Panc1 (cell line): ENCODE results near the gene DRD2. TPM values are rescaled to one million over a fixed set of nuclear protein-coding genes. Genes with fewer than 3 reads are reported as not detected.

Experiments used
- ATAC-seq: fragments of 200-7000 bp; cut with Tn5 transposase; 2 replicates; pipeline ENCODE4 v1.9.1; 2020; ENCODE audit warnings: mild to moderate bottlenecking, moderate library complexity
- BruUV-seq: library from RNA; stranded (reverse); fragments of 400-500 nt; replicated peaks from 2 replicates; lab custom pipeline; 2021; lab: Mats Ljungman, UMichigan
- CTCF ChIA-PET: fragments of 300-600 bp; sonication (Branson Sonifier 250); formaldehyde crosslinking; loops from one replicate; lab custom pipeline; 2022; ENCODE audit warnings: antibody characterized with exemption; lab: Charles Lee
- POLR2A ChIA-PET: fragments of 300-600 bp; sonication (Branson Sonifier 250); formaldehyde crosslinking; loops from one replicate; lab custom pipeline; 2022; ENCODE audit warnings: antibody characterized with exemption; lab: Charles Lee
- DNase-seq: peaks from one replicate; pipeline ENCODE4 v3.0.0-alpha.2; 2010; ENCODE audit warnings: low read depth, low spot score
- H3K27ac ChIP-seq: 2 replicates; pipeline ENCODE4 v1.5.1; 2011; ENCODE audit warnings: mild to moderate bottlenecking, low read length, inconsistent platforms
- H3K27me3 ChIP-seq: fragments of 200-500 bp; sonication (Bioruptor generic); 2 replicates; pipeline ENCODE4 v1.6.0; 2014; ENCODE audit warnings: low read length, inconsistent platforms; ENCODE audit not compliant: control insufficient read depth, insufficient read depth
- H3K36me3 ChIP-seq: fragments of 200-500 bp; sonication (Bioruptor generic); 2 replicates; pipeline ENCODE4 v1.5.1; 2014; ENCODE audit warnings: inconsistent platforms, mild to moderate bottlenecking, low read length, moderate library complexity; ENCODE audit not compliant: control insufficient read depth, insufficient read depth
- H3K4me1 ChIP-seq: 2 replicates; pipeline ENCODE4 v1.5.1; 2011; ENCODE audit warnings: inconsistent platforms, mild to moderate bottlenecking, low read length, moderate library complexity; ENCODE audit not compliant: control insufficient read depth, insufficient read depth
- H3K4me3 ChIP-seq, 2 experiments: 2 replicates each; pipeline ENCODE4 v1.5.1; 2011 to 2012; ENCODE audit warnings: low read depth in 2 of 2, low read length in 2 of 2, mild to moderate bottlenecking in 2 of 2, inconsistent platforms in 1 of 2, moderate library complexity in 1 of 2
- H3K9me3 ChIP-seq: fragments of 200-500 bp; sonication (Bioruptor generic); 2 replicates; pipeline ENCODE4 v1.5.1; 2014; ENCODE audit warnings: low read depth, mild to moderate bottlenecking, inconsistent platforms, low read length, moderate library complexity; ENCODE audit not compliant: control insufficient read depth, insufficient read depth
- CTCF ChIP-seq: fragments of 450-650 bp; IDR thresholded peaks from 2 replicates; pipeline ENCODE4 v1.5.1; 2017; ENCODE audit warnings: mild to moderate bottlenecking
- POLR2AphosphoS5 ChIP-seq: IDR thresholded peaks from 2 replicates; pipeline ENCODE4 v1.6.1; 2012; ENCODE audit warnings: mild to moderate bottlenecking, low read depth, low read length, moderate library complexity
- REST ChIP-seq, 2 experiments: IDR thresholded peaks; 2 replicates each; pipeline ENCODE4 v1.6.1; 2011 to 2012; ENCODE audit warnings: low read depth in 2 of 2, control low read depth in 1 of 2, low read length in 1 of 2, mild to moderate bottlenecking in 1 of 2, moderate library complexity in 1 of 2; ENCODE audit not compliant: insufficient read depth in 1 of 2
- SIN3A ChIP-seq: IDR thresholded peaks from 2 replicates; pipeline ENCODE4 v1.6.1; 2012; ENCODE audit warnings: low read depth, mild to moderate bottlenecking, low read length, moderate library complexity, borderline replicate concordance; ENCODE audit not compliant: insufficient read depth
- TCF7L2 ChIP-seq: IDR thresholded peaks from 2 replicates; pipeline ENCODE4 v1.6.1; 2011; ENCODE audit warnings: mild to moderate bottlenecking, low read depth, low read length, inconsistent platforms
- in situ Hi-C: cut with HindIII; loops from 2 replicates; pipeline ENCODE4 v1.10.0; 2016; ENCODE audit warnings: low sequenced_read_pairs, low pct_unique_long_range_greater_than_20kb
- intact Hi-C: fragments of 100-400 bp; cut with micrococcal nuclease; formaldehyde crosslinking; loops from one replicate; pipeline ENCODE4 v1.10.0; 2022; ENCODE audit not compliant: unreplicated experiment
- total RNA-seq: library from RNA; stranded (reverse); gene quantifications from one replicate; pipeline ENCODE4 v1.2.1, GENCODE V29; 2021; ENCODE audit not compliant: unreplicated experiment

Gene DRD2
- total RNA-seq, 1 experiment from 2014 or later: 5.3 TPM

- H3K4me3 ChIP-seq: no peak overlapping the region
- H3K9me3 ChIP-seq: no peaks in the 10 kb centered on the region
- H3K4me1 ChIP-seq: no peaks in the 10 kb centered on the region
- H3K27me3 ChIP-seq: no peaks in the 10 kb centered on the region
- H3K36me3 ChIP-seq: no peaks in the 10 kb centered on the region
- no peak for DNase-seq
- H3K27ac ChIP-seq: no peak overlapping the region
- CTCF ChIA-PET: no interaction called here
- in situ Hi-C loops (no loop called here), intact Hi-C loops (no loop called here)
- no TSS peak for BruUV-seq
- no peak for ATAC-seq
- POLR2A ChIA-PET: interaction anchor here (0.6 kb wide), 1 partner anchor 61 kb away, joined by 3 read pairs; no protein-coding TSS in a partner anchor
- TF ChIP-seq CTCF: no peak
Measured at GRCh38 chr11:113375402-113375801, 99.8 kb downstream of the DRD2 start.

GRCh38 chr11:113373981-113374560 lies 101.1 kb downstream of the DRD2 start:
- ChIA-PET CTCF (no interaction called here), POLR2A (interaction anchor here (0.6 kb wide), 1 partner anchor 1438 kb away, joined by 5 read pairs; no protein-coding TSS in a partner anchor)
- ATAC-seq (no peak), DNase-seq (no peak)
- no peak overlapping the region for H3K27ac ChIP-seq
- intact Hi-C loops (no loop called here), in situ Hi-C loops (no loop called here)
- H3K4me1 ChIP-seq: no peaks in the 10 kb centered on the region
- TF ChIP-seq CTCF (no peak), SIN3A (no peak), POLR2AphosphoS5 (no peak), REST (IDR thresholded peaks at IDR 0.05; ENCODE audit: insufficient read depth in 1 of 2, low read depth in 2 of 2, low read length in 1 of 2) (no peak), TCF7L2 (no peak)
- H3K36me3 ChIP-seq: no peaks in the 10 kb centered on the region
- no peaks in the 10 kb centered on the region for H3K27me3 ChIP-seq
- no peaks in the 10 kb centered on the region for H3K9me3 ChIP-seq
- no TSS peak for BruUV-seq
- H3K4me3 ChIP-seq: no peak overlapping the region
